HG03460 (cell line): ENCODE data around the gene GPR101.
"Not testable (repeated sequence)": the region's sequence is repeated elsewhere in the genome, so short reads cannot be mapped to it uniquely, and the experiment has no call there.

Experiments
- ATAC-seq: cut with Tn5 transposase; IDR thresholded peaks from one replicate; pipeline ENCODE4 v1.9.1; 2021; ENCODE audit not compliant: unreplicated experiment

GPR101 gene

GRCh38 chrX:137031039-137031438 lies 2.8 kb downstream of the GPR101 start:
- no peak for ATAC-seq

- no peak for ATAC-seq
These were observed 5.1 kb downstream of the GPR101 start for GRCh38 chrX:137028699-137029098.

GRCh38 chrX:137025930-137026329 lies 7.9 kb downstream of the GPR101 start:
- ATAC-seq: no peak

GRCh38 chrX:137000236-137000635 lies 33.6 kb downstream of the GPR101 start:
- not testable (repeated sequence) for ATAC-seq

GRCh38 chrX:136999024-136999423 lies 34.8 kb downstream of the GPR101 start:
- ATAC-seq: no peak
